Upper lobe of left lung (tissue), 6 donors: ENCODE results near the gene LRCH1. TPM values are rescaled to one million over a fixed set of nuclear protein-coding genes. Genes with fewer than 3 reads are reported as not detected.
A peak's percentile ranks its signal among the peaks of the same experiment; 100 is the strongest.

Source experiments
- ATAC-seq, 2 donors: fragments of 200-7000 bp; cut with Tn5 transposase; one replicate each; pipeline ENCODE4 v1.9.1; 2022; ENCODE audit warnings: mild to moderate bottlenecking in 2 of 2, moderate library complexity in 2 of 2; ENCODE audit not compliant: low FRiP score in 2 of 2
- DNase-seq, 2 donors: peaks; one replicate each; pipeline ENCODE4 v3.0.0-alpha.2; 2019 to 2020
- H3K27ac ChIP-seq, 4 donors: fragments of 200-600 bp; sonication (generic); one replicate each; pipeline ENCODE4 v1.5.1; 2016 to 2019
- H3K27me3 ChIP-seq, 4 donors: fragments of 200-600 bp; sonication (generic); one replicate each; pipeline ENCODE4 v1.5.1; 2017 to 2019
- H3K36me3 ChIP-seq, 4 donors: fragments of 200-600 bp; sonication (generic); one replicate each; pipeline ENCODE4 v1.5.1; 2016 to 2019
- H3K4me1 ChIP-seq, 4 donors: fragments of 200-600 bp; sonication (generic); one replicate each; pipeline ENCODE4 v1.5.1; 2018 to 2019
- H3K4me3 ChIP-seq, 4 donors: fragments of 200-600 bp; sonication (generic); one replicate each; pipeline ENCODE4 v1.5.1; 2017 to 2019; ENCODE audit warnings: mild to moderate bottlenecking in 2 of 4, moderate library complexity in 1 of 4
- H3K9me3 ChIP-seq, 4 donors: fragments of 200-600 bp; sonication (generic); one replicate each; pipeline ENCODE4 v1.5.1; 2018 to 2019
- EP300 ChIP-seq, 4 donors: sonication (generic); formaldehyde crosslinking; IDR thresholded peaks; one replicate each; pipeline ENCODE4 v1.5.1; 2017; ENCODE audit warnings: antibody characterized with exemption in 4 of 4, control low read depth in 2 of 4
- POLR2A ChIP-seq, 4 donors: fragments of 450-650 bp; IDR thresholded peaks; one replicate each; pipeline ENCODE4 v1.5.1; 2016 to 2017; ENCODE audit warnings: antibody characterized with exemption in 4 of 4, mild to moderate bottlenecking in 2 of 4
- POLR2AphosphoS5 ChIP-seq, 2 donors: sonication (generic); formaldehyde crosslinking; IDR thresholded peaks; one replicate each; pipeline ENCODE4 v1.5.1; 2017; ENCODE audit warnings: antibody characterized with exemption in 2 of 2
- WGBS, 2 donors: methylation state at CpG; one replicate each; pipeline ENCODE4 v1.1.5; 2017 to 2018; 5-methylcytosine and 5-hydroxymethylcytosine counted together
- total RNA-seq, 6 donors: library from RNA; depleted of rRNA in 4 of 6; stranded (reverse); fragments of >200 nt in 4 of 6; gene quantifications; one replicate each; pipeline versions ENCODE4 v1.1.0 to v1.2.1, GENCODE V29; 2016 to 2021
- TF ChIP-seq, protein P1 (sequence below), 6 experiments: fragments of 450-650 bp in 4 of 6; fragments of 200-600 bp in 2 of 6; sonication (generic) in 2 of 6; IDR thresholded peaks; one replicate each; pipeline ENCODE4 v1.5.1; 2016 to 2019; ENCODE audit warnings: antibody characterized with exemption in 6 of 6
- donor health status: DM: no; HTN: no; CAD: no; lungs with moderate emphysema.
- donor health status: DM: no; HTN: yes; CAD: no; lungs with severe emphysema.

Gene LRCH1
- total RNA-seq, 6 donors from 2014 or later = 17.2 to 27.0 (median 22.7) TPM

DNA sequence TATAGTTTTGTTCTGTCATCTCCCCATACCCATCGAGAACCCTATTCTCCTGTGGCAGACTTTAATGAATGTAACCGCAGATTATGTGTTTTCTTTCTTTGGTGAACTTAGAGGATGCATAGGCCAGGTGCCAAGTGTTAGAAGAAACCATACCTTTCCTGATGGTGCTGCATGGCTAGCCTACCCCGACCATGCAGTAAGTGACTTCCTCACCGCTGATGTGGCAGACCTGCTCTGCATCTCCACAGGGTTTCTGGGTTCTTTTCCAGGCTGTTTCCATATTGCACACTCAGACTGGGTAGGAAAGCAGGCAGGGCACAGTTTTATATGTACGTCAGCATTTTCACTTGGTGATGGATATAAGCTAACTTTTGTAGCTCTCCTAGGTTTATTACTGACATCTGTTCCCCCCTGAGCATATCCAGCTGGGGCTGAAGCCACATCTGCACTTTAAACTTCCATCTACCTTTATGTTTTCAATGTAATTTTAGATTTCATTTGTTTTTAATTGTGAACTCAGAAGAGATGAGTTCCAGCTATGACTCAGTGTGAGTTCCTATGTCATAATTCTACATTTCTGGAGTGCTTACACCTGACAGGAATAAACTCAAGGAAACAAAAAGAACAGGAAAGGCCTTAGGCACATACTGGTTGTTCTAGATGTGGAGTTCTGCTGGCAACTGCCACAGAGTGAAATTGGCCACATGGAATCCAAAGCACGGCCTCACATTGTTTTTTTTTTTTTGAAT is 42.3 kb downstream of the LRCH1 start:
- WGBS, 2 donors = 50 to 67% methylated on average over 6 of the region's 6 CpGs

DNA sequence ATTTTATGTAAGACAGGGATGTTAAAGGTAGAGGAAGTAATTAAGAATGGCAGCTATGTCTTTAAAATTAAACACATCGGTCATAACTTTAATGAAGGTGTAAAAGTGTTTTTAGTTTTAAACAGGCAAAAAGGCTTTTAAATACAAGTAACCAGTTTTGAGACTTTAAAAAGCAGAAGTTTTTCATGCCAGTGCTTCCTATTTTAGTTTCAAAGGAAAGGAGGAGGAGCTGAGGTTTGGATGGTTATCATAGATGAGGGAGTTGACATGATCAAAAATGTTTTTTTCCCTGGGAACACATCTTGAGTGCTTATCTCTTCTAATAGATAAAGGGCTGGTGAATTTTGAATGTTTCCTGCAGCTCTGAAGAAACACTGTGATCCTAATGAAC is 42.9 kb downstream of the LRCH1 start:
- H3K9me3 ChIP-seq = no peaks in the 10 kb centered on the region
- ATAC-seq (no peak), DNase-seq (no peak)
- H3K4me3 ChIP-seq = no peak overlapping the region
- no peaks in the 10 kb centered on the region for H3K36me3 ChIP-seq
- 34 to 55% methylated on average over 1 of the region's 1 CpG for WGBS, 2 donors
- H3K27me3 ChIP-seq = no peaks in the 10 kb centered on the region
- TF ChIP-seq POLR2AphosphoS5 (IDR thresholded peaks at IDR 0.05) (no peak), POLR2A (IDR thresholded peaks at IDR 0.05) (no peak), EP300 (IDR thresholded peaks at IDR 0.05) (no peak)
- TF ChIP-seq, protein P1, sequence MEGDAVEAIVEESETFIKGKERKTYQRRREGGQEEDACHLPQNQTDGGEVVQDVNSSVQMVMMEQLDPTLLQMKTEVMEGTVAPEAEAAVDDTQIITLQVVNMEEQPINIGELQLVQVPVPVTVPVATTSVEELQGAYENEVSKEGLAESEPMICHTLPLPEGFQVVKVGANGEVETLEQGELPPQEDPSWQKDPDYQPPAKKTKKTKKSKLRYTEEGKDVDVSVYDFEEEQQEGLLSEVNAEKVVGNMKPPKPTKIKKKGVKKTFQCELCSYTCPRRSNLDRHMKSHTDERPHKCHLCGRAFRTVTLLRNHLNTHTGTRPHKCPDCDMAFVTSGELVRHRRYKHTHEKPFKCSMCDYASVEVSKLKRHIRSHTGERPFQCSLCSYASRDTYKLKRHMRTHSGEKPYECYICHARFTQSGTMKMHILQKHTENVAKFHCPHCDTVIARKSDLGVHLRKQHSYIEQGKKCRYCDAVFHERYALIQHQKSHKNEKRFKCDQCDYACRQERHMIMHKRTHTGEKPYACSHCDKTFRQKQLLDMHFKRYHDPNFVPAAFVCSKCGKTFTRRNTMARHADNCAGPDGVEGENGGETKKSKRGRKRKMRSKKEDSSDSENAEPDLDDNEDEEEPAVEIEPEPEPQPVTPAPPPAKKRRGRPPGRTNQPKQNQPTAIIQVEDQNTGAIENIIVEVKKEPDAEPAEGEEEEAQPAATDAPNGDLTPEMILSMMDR (IDR thresholded peaks at IDR 0.05) = no peak
- H3K4me1 ChIP-seq = peaks cover 69 to 83% (median 75%) of the 10 kb centered on the region in 4 donors
- peak overlapping the region in 3 of 4 donors; percentile 45 to 73 (median 46) for H3K27ac ChIP-seq

More for the DNA sequence above, 42.3 kb downstream of the LRCH1 start:
- ATAC-seq = no peak
- H3K9me3 ChIP-seq = no peaks in the 10 kb centered on the region
- H3K4me1 ChIP-seq = peaks cover 65 to 81% (median 69%) of the 10 kb centered on the region in 4 donors
- H3K4me3 ChIP-seq = no peak overlapping the region
- no peak for DNase-seq
- TF ChIP-seq POLR2A (IDR thresholded peaks at IDR 0.05) = no peak
- peak; percentile 8 to 23 for TF ChIP-seq POLR2AphosphoS5 (IDR thresholded peaks at IDR 0.05)
- H3K36me3 ChIP-seq = no peaks in the 10 kb centered on the region
- no peaks in the 10 kb centered on the region for H3K27me3 ChIP-seq
- H3K27ac ChIP-seq = peak overlapping the region in 3 of 4 donors; percentile 1 to 73 (median 71)

DNA sequence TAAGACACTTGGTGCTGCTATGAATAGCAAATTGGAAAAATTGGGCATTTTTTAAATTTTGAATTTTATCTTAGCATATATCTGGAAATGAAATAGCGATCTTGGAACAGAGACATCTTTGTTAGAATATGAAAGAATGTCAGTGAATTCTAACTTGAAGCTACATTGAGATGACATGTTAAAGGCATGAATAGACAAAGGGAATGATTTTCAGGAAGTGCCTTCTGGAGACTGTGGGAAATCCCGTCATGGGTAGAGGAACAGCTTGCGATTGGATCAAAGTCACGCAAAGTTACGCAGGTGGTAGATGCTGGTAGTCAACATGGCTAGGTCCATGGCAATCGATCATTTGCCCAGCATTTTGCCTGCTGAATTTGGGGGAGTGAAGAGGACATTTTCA is 43.5 kb downstream of the LRCH1 start:
- TF ChIP-seq EP300 (IDR thresholded peaks at IDR 0.05) = no peak
- no peak for TF ChIP-seq POLR2A (IDR thresholded peaks at IDR 0.05)
- no peak for TF ChIP-seq POLR2AphosphoS5 (IDR thresholded peaks at IDR 0.05)
- TF ChIP-seq, protein P1 (IDR thresholded peaks at IDR 0.05) = no peak
- Histone ChIP-seq H3K4me3 (no peak overlapping the region), H3K4me1 (peaks cover 71 to 89% (median 80%) of the 10 kb centered on the region in 4 donors), H3K27ac (peak overlapping the region in 3 of 4 donors; percentile 46 to 73 (median 62)), H3K36me3 (no peaks in the 10 kb centered on the region), H3K9me3 (no peaks in the 10 kb centered on the region), H3K27me3 (no peaks in the 10 kb centered on the region)
- no peak for DNase-seq
- peak in 1 of 2 donors; percentile 48 for ATAC-seq
- 75 to 82% methylated on average over 6 of the region's 6 CpGs for WGBS, 2 donors

- Histone ChIP-seq H3K4me3 (no peak overlapping the region), H3K4me1 (peaks cover 59 to 94% (median 76%) of the 10 kb centered on the region in 4 donors), H3K9me3 (no peaks in the 10 kb centered on the region), H3K27ac (peak overlapping the region in 3 of 4 donors; percentile 22 to 73 (median 62)), H3K36me3 (no peaks in the 10 kb centered on the region), H3K27me3 (no peaks in the 10 kb centered on the region)
- DNase-seq (no peak), ATAC-seq (no peak)
- WGBS, 2 donors = 56 to 57% methylated on average over 7 of the region's 7 CpGs
- TF ChIP-seq, protein P1 (IDR thresholded peaks at IDR 0.05) = no peak
- TF ChIP-seq POLR2A (IDR thresholded peaks at IDR 0.05) = no peak
- TF ChIP-seq POLR2AphosphoS5 (IDR thresholded peaks at IDR 0.05) = peak in 1 of 2 donors; percentile 43
- no peak for TF ChIP-seq EP300 (IDR thresholded peaks at IDR 0.05)
Measured at GRCh38 chr13:46598140-46598819, 45.3 kb downstream of the LRCH1 start.

DNA sequence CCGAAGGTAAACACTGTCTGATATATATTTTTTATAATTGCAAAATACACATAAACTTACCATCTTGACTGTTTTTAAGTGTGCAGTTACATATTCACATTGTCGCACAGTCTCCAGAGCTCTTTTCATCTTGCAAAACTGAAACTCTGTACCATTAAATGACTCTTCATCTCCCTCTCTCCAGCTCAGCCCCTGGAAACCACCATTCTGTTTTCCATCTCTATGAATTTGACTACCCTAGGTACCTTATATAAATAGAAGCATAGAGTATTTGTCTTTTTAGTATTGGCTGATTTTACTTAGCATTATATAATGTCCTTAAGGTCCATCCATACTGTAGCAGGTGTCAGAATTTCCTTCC is 45.8 kb downstream of the LRCH1 start:
- Histone ChIP-seq H3K4me1 (peaks cover 62 to 92% (median 75%) of the 10 kb centered on the region in 4 donors), H3K36me3 (no peaks in the 10 kb centered on the region), H3K4me3 (no peak overlapping the region), H3K9me3 (no peaks in the 10 kb centered on the region), H3K27ac (peak overlapping the region in 3 of 4 donors; percentile 22 to 63 (median 62)), H3K27me3 (no peaks in the 10 kb centered on the region)
- 55 to 58% methylated on average over 2 of the region's 2 CpGs for WGBS, 2 donors
- TF ChIP-seq POLR2A (IDR thresholded peaks at IDR 0.05) = no peak
- TF ChIP-seq, protein P1 (IDR thresholded peaks at IDR 0.05) = no peak
- no peak for TF ChIP-seq POLR2AphosphoS5 (IDR thresholded peaks at IDR 0.05)
- no peak for ATAC-seq
- DNase-seq = no peak
